PC-9 (cell line): ENCODE measurements around the gene CAB39L. TPM values are rescaled to one million over a fixed set of nuclear protein-coding genes. Genes with fewer than 3 reads are reported as not detected.

Experiments used
- BruUV-seq: library from RNA; stranded (reverse); fragments of 400-500 nt; replicated peaks from 2 replicates; lab custom pipeline; 2021; lab: Mats Ljungman, UMichigan
- CTCF ChIA-PET: fragments of 300-600 bp; sonication (Branson Sonifier 250); formaldehyde crosslinking; loops from one replicate; lab custom pipeline; 2022; ENCODE audit warnings: antibody characterized with exemption; lab: Charles Lee
- POLR2A ChIA-PET: fragments of 300-600 bp; sonication (Branson Sonifier 250); formaldehyde crosslinking; loops from one replicate; lab custom pipeline; 2022; ENCODE audit warnings: antibody characterized with exemption; ENCODE audit not compliant: unreplicated experiment; lab: Charles Lee
- DNase-seq, 2 experiments: peaks; one replicate each; pipeline versions ENCODE4 v3.0.0 to v3.0.0-alpha.2; 2015 to 2022; ENCODE audit warnings: mixed read lengths in 1 of 2
- H2AFZ ChIP-seq: fragments of 200-600 bp; sonication (generic); 2 replicates; pipeline ENCODE4 v1.8.1; 2017; ENCODE audit warnings: antibody characterized with exemption
- H3F3A ChIP-seq: fragments of 200-600 bp; sonication (generic); 2 replicates; pipeline ENCODE4 v1.8.1; 2017; ENCODE audit warnings: antibody characterized with exemption, mild to moderate bottlenecking, low read depth; ENCODE audit not compliant: insufficient read depth
- H3K27ac ChIP-seq: fragments of 200-600 bp; sonication (generic); 2 replicates; pipeline ENCODE4 v1.6.1; 2016; ENCODE audit warnings: mixed run types
- H3K27me3 ChIP-seq: fragments of 200-600 bp; sonication (generic); 2 replicates; pipeline ENCODE4 v1.6.1; 2016; ENCODE audit warnings: low read depth, mixed run types; ENCODE audit not compliant: insufficient read depth
- H3K36me3 ChIP-seq: fragments of 200-600 bp; sonication (generic); 2 replicates; pipeline ENCODE4 v1.6.1; 2016; ENCODE audit warnings: low read depth, mixed run types
- H3K4me1 ChIP-seq: fragments of 200-600 bp; sonication (generic); replicated peaks from 2 replicates; pipeline ENCODE4 v1.6.1; 2016; ENCODE audit warnings: mixed run types; ENCODE audit not compliant: insufficient read depth
- H3K4me2 ChIP-seq: fragments of 200-600 bp; sonication (generic); 2 replicates; pipeline ENCODE4 v1.6.1; 2017; ENCODE audit warnings: mixed run types
- H3K4me3 ChIP-seq: fragments of 200-600 bp; sonication (generic); 2 replicates; pipeline ENCODE4 v1.6.1; 2016; ENCODE audit warnings: mixed run types
- H3K79me2 ChIP-seq: fragments of 200-600 bp; sonication (generic); 2 replicates; pipeline ENCODE4 v1.6.1; 2017; ENCODE audit warnings: low read depth, mixed run types
- H3K9me2 ChIP-seq: fragments of 200-600 bp; sonication (generic); 2 replicates; pipeline ENCODE4 v1.8.1; 2017; ENCODE audit warnings: mild to moderate bottlenecking; ENCODE audit not compliant: insufficient read depth
- H3K9me3 ChIP-seq: fragments of 200-600 bp; sonication (generic); 2 replicates; pipeline ENCODE4 v1.8.1; 2016; ENCODE audit warnings: low read depth; ENCODE audit not compliant: insufficient read depth
- H4K20me1 ChIP-seq: fragments of 200-600 bp; sonication (generic); 2 replicates; pipeline ENCODE4 v1.8.1; 2017; ENCODE audit not compliant: insufficient read depth
- EZH2 ChIP-seq: fragments of 200-600 bp; sonication (generic); IDR thresholded peaks from 2 replicates; pipeline ENCODE4 v1.8.0; 2017; ENCODE audit warnings: antibody characterized with exemption, low read depth
- intact Hi-C: fragments of 100-400 bp; cut with micrococcal nuclease; formaldehyde crosslinking; loops from one replicate; pipeline ENCODE4 v1.10.0; 2022; ENCODE audit not compliant: unreplicated experiment
- total RNA-seq: library from RNA; stranded (reverse); gene quantifications from 2 replicates; pipeline ENCODE4 v1.2.3, GENCODE V29; 2021
- TF ChIP-seq, protein P1 (sequence below): fragments of 200-600 bp; sonication (generic); conservative IDR thresholded peaks from 2 replicates; pipeline ENCODE4 v1.6.1; 2017; ENCODE audit warnings: mixed run types, antibody characterized with exemption, mild to moderate bottlenecking, moderate library complexity

CAB39L gene
- total RNA-seq, 1 experiment from 2014 or later, result 10.7 TPM

DNA sequence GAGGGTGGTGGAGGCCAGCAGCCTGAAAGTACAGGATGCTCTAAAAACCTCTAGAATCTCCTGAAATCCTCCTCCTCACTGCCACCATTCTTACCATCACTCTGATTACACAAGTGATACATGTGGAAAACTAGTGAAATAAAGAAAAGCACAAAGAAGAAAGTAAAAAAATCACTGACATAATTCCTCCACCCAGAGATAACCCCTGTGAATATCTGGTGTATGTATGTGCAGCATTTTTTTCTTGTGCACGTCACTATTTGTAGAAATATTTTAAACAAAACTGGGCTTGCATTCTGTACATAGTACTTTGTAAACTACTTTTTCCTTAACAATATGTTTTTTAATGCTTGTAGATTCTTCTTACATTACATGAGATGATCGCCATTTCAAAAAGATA, 122.9 kb downstream of the CAB39L start:
- Histone ChIP-seq H4K20me1 (no peaks in the 10 kb centered on the region), H3K9me3 (no peaks in the 10 kb centered on the region), H3K4me1 (no peaks in the 10 kb centered on the region), H3F3A (no peaks in the 10 kb centered on the region), H3K27ac (no peak overlapping the region), H2AFZ (no peak overlapping the region), H3K79me2 (no peaks in the 10 kb centered on the region), H3K9me2 (no peaks in the 10 kb centered on the region), H3K36me3 (no peaks in the 10 kb centered on the region), H3K27me3 (no peaks in the 10 kb centered on the region), H3K4me2 (no peak overlapping the region), H3K4me3 (no peak overlapping the region)
- CTCF ChIA-PET, result no interaction called here
- BruUV-seq, result no TSS peak
- no peak for DNase-seq
- intact Hi-C loops, result no loop called here
- POLR2A ChIA-PET, result no interaction called here
- TF ChIP-seq EZH2, result no peak
- TF ChIP-seq, protein P1, sequence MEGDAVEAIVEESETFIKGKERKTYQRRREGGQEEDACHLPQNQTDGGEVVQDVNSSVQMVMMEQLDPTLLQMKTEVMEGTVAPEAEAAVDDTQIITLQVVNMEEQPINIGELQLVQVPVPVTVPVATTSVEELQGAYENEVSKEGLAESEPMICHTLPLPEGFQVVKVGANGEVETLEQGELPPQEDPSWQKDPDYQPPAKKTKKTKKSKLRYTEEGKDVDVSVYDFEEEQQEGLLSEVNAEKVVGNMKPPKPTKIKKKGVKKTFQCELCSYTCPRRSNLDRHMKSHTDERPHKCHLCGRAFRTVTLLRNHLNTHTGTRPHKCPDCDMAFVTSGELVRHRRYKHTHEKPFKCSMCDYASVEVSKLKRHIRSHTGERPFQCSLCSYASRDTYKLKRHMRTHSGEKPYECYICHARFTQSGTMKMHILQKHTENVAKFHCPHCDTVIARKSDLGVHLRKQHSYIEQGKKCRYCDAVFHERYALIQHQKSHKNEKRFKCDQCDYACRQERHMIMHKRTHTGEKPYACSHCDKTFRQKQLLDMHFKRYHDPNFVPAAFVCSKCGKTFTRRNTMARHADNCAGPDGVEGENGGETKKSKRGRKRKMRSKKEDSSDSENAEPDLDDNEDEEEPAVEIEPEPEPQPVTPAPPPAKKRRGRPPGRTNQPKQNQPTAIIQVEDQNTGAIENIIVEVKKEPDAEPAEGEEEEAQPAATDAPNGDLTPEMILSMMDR, result no peak

DNA sequence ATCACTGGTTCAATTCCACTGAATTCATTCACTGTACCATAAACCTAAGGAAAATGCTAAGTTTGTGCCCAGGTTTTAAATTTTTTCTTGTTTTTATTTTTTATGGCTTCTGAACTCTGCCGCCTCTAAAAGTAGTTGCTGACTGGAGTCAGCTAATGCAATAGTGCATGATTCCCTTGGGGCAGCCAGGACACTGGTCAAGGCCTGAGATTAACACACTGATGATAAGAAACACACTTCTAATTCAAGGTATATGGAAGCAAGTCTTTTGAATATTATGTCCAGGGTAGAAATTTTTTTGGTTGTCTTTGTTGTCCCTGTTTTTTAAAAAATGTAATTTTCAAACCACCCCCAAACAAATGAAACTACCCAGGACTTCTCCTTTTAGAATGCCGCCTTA, 123.9 kb downstream of the CAB39L start:
- no TSS peak for BruUV-seq
- no peak for DNase-seq
- H3K27ac ChIP-seq, result no peak overlapping the region
- H3K4me1 ChIP-seq, result no peaks in the 10 kb centered on the region
- CTCF ChIA-PET, result no interaction called here
- H3K36me3 ChIP-seq, result no peaks in the 10 kb centered on the region
- no peak overlapping the region for H2AFZ ChIP-seq
- POLR2A ChIA-PET, result no interaction called here
- H3K4me3 ChIP-seq, result no peak overlapping the region
- TF ChIP-seq, protein P1, result no peak
- no peak for TF ChIP-seq EZH2
- H3F3A ChIP-seq, result no peaks in the 10 kb centered on the region
- H3K27me3 ChIP-seq, result no peaks in the 10 kb centered on the region
- H3K79me2 ChIP-seq, result no peaks in the 10 kb centered on the region
- intact Hi-C loops, result no loop called here
- no peaks in the 10 kb centered on the region for H3K9me3 ChIP-seq
- no peaks in the 10 kb centered on the region for H4K20me1 ChIP-seq
- no peaks in the 10 kb centered on the region for H3K9me2 ChIP-seq
- H3K4me2 ChIP-seq, result no peak overlapping the region

DNA sequence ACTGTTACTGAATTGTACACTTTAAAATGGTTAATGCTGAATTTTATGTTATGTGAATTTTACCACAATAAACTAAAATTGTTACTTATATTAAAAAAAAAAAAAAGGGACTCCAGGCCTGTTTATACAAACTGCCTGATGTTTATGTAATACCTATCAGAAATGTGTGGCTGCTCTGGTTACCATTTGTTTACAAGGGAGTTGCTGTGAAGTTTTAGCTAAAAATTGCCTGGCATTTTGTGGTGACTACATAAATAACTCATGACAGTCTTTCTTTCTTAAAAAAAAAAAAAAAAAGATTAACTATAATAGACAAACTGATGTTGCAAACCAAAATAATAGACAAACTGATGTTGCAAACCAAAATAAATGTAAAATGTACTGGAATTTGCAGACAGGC, 124.3 kb downstream of the CAB39L start:
- no peaks in the 10 kb centered on the region for H4K20me1 ChIP-seq
- no peaks in the 10 kb centered on the region for H3K9me2 ChIP-seq
- BruUV-seq, result no TSS peak
- no peak overlapping the region for H3K27ac ChIP-seq
- no peak for TF ChIP-seq EZH2
- TF ChIP-seq, protein P1, result no peak
- no peaks in the 10 kb centered on the region for H3K36me3 ChIP-seq
- ChIA-PET POLR2A (no interaction called here), CTCF (no interaction called here)
- DNase-seq, result no peak
- no peaks in the 10 kb centered on the region for H3K79me2 ChIP-seq
- H3K4me1 ChIP-seq, result peaks cover 2% of the 10 kb centered on the region
- no peak overlapping the region for H3K4me3 ChIP-seq
- intact Hi-C loops, result no loop called here
- no peaks in the 10 kb centered on the region for H3K27me3 ChIP-seq
- no peaks in the 10 kb centered on the region for H3K9me3 ChIP-seq
- no peak overlapping the region for H3K4me2 ChIP-seq
- H3F3A ChIP-seq, result no peaks in the 10 kb centered on the region
- H2AFZ ChIP-seq, result no peak overlapping the region
